Measurements from ENCODE around the gene NUDCD3. TPM values are rescaled to one million over a fixed set of nuclear protein-coding genes. Genes with fewer than 3 reads are reported as not detected.
A peak's percentile ranks its signal among the peaks of the same experiment; 100 is the strongest.
"Not testable (repeated sequence)": the region's sequence is repeated elsewhere in the genome, so short reads cannot be mapped to it uniquely, and the experiment has no call there.

Gene NUDCD3
- total RNA-seq, 1 donor from 2014 or later, result 88.2 TPM

- no peak for DNase-seq
These were observed 26.7 kb upstream of the NUDCD3 start for GRCh38 chr7:44517175-44517574.

GRCh38 chr7:44515590-44516268 lies 25.3 kb upstream of the NUDCD3 start:
- peak; percentile 13 for DNase-seq

- no peak for DNase-seq
These were observed 22.3 kb upstream of the NUDCD3 start for GRCh38 chr7:44512736-44513135.

GRCh38 chr7:44511863-44512468 lies 21.5 kb upstream of the NUDCD3 start:
- DNase-seq, result no peak

GRCh38 chr7:44511236-44511635 lies 20.8 kb upstream of the NUDCD3 start:
- DNase-seq, result no peak

- DNase-seq, result no peak
These were observed 18.0 kb upstream of the NUDCD3 start for GRCh38 chr7:44508328-44509030.

GRCh38 chr7:44506592-44507288 lies 16.3 kb upstream of the NUDCD3 start:
- DNase-seq, result not testable (repeated sequence)

GRCh38 chr7:44505595-44505994 lies 15.1 kb upstream of the NUDCD3 start:
- no peak for DNase-seq

- DNase-seq, result no peak
These were observed 7.9 kb upstream of the NUDCD3 start for GRCh38 chr7:44498230-44498954.

GRCh38 chr7:44497155-44498027 lies 6.9 kb upstream of the NUDCD3 start:
- DNase-seq, result no peak

GRCh38 chr7:44496385-44496784 lies 5.9 kb upstream of the NUDCD3 start:
- DNase-seq, result no peak

GRCh38 chr7:44494960-44495359 lies 4.5 kb upstream of the NUDCD3 start:
- DNase-seq, result no peak

- DNase-seq, result no peak
These were observed 771 bp upstream of the NUDCD3 start for GRCh38 chr7:44491229-44491628.

- DNase-seq, result peak; percentile 28
These were observed 505 bp downstream of the NUDCD3 start for GRCh38 chr7:44489955-44490350.

GRCh38 chr7:44488955-44489354 lies 1.5 kb downstream of the NUDCD3 start:
- no peak for DNase-seq

GRCh38 chr7:44486693-44487092 lies 3.8 kb downstream of the NUDCD3 start:
- no peak for DNase-seq

- no peak for DNase-seq
These were observed 4.5 kb downstream of the NUDCD3 start for GRCh38 chr7:44486001-44486400.

- no peak for DNase-seq
These were observed 5.8 kb downstream of the NUDCD3 start for GRCh38 chr7:44484482-44485313.

- DNase-seq, result no peak
These were observed 7.7 kb downstream of the NUDCD3 start for GRCh38 chr7:44482502-44483485.
